ENCODE data around the gene E2F2.

Gene E2F2

DNA sequence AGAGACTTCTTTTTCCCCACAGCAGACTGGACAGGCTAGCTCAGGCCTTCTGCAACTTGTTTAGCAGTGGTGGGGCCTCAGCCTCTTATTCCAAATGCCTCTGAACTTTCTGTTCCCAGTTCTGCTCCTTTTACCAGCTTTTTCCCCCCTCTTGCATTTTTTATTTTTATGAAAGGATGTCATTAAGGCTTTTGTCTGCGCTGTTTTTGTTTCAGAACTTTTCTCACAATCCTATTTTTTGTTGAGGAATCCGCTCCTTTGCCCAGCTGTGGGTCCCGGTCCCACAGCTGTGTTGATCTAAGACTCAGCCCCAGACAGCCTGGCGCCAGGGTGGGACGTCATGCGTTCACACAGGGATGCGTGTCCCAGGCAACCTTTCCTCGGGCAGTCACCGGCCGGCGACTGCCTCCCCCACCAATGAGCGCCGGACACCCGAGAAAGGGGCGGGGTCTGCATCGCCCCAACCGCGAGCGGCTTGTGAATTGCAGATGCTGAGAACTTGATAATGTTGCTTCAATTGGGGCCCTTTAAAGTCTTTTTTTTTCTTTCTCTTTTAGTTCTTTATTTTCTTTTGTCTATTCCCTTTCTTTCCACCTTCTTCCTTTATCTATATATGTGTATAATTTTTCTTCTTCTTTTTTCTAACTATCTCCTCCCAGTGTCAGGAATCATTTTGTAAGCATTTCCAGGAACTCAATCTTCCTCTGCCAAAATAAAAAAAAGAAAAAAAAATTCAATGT lies 31.3 kb upstream of the E2F2 start:
- TF ChIP-seq ZFX (IDR thresholded peaks at IDR 0.05), result no peak
- TF ChIP-seq, protein P1, sequence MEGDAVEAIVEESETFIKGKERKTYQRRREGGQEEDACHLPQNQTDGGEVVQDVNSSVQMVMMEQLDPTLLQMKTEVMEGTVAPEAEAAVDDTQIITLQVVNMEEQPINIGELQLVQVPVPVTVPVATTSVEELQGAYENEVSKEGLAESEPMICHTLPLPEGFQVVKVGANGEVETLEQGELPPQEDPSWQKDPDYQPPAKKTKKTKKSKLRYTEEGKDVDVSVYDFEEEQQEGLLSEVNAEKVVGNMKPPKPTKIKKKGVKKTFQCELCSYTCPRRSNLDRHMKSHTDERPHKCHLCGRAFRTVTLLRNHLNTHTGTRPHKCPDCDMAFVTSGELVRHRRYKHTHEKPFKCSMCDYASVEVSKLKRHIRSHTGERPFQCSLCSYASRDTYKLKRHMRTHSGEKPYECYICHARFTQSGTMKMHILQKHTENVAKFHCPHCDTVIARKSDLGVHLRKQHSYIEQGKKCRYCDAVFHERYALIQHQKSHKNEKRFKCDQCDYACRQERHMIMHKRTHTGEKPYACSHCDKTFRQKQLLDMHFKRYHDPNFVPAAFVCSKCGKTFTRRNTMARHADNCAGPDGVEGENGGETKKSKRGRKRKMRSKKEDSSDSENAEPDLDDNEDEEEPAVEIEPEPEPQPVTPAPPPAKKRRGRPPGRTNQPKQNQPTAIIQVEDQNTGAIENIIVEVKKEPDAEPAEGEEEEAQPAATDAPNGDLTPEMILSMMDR (conservative IDR thresholded peaks at IDR 0.05), result no peak
- peak overlapping the region; percentile 99; the same call in 1 of the 2 replicates for H3K27ac ChIP-seq

DNA sequence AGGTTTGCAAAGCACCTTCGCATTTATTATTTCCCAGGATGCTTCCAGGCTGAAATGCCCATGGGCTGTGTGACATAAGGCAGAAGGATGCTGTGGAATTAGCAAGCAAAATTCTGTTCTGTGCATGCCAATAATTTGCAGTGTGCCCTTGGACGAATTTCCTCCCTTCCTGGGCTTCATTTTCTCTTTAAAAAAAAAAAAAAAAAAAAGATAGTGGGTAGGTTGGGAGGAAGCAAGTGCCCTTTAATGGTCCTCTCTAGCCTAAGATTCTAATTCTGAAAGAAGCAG lies 30.7 kb upstream of the E2F2 start:
- no peak for TF ChIP-seq ZFX (IDR thresholded peaks at IDR 0.05)
- TF ChIP-seq, protein P1 (conservative IDR thresholded peaks at IDR 0.05), result no peak
- H3K27ac ChIP-seq, result peak overlapping the region; percentile 99; the same call in 1 of the 2 replicates

DNA sequence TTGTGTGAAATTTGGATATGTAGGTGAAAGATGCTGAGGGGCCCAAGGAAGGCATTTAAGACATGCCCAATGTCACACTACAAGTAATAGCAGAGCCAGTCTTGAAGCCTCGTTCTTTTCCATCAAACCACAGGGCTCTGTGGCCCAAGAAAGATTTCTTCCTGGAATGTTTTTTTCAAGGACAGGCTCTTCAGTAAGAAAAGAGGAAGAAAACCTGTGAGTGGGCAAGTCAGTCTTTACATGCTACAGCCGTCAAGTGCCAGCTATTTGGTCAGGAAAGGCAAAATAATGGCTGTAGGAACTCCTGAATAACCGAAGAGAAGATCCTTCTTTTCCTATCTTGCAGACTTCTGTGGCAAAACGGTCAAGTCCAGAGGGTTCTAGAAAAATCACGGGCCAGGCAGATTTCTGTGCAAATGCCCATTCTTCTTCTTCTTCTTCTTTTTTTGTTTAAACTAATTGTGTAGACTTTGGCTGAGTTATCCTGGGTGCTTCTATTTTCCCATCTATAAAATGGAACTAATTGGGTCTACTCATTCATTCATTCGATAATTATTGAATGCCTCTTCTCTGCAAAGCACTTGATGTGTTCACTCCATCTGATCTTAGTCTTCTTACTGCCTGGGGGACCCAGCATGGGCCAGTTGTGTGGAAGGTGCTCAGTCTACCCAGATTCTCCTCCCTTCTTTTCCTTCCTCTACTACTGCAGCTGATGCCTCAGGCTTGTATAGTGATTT lies 30.2 kb upstream of the E2F2 start:
- H3K27ac ChIP-seq, result peak overlapping the region; percentile 99; the same call in 1 of the 2 replicates
- TF ChIP-seq, protein P1 (conservative IDR thresholded peaks at IDR 0.05), result no peak
- no peak for TF ChIP-seq ZFX (IDR thresholded peaks at IDR 0.05)

DNA sequence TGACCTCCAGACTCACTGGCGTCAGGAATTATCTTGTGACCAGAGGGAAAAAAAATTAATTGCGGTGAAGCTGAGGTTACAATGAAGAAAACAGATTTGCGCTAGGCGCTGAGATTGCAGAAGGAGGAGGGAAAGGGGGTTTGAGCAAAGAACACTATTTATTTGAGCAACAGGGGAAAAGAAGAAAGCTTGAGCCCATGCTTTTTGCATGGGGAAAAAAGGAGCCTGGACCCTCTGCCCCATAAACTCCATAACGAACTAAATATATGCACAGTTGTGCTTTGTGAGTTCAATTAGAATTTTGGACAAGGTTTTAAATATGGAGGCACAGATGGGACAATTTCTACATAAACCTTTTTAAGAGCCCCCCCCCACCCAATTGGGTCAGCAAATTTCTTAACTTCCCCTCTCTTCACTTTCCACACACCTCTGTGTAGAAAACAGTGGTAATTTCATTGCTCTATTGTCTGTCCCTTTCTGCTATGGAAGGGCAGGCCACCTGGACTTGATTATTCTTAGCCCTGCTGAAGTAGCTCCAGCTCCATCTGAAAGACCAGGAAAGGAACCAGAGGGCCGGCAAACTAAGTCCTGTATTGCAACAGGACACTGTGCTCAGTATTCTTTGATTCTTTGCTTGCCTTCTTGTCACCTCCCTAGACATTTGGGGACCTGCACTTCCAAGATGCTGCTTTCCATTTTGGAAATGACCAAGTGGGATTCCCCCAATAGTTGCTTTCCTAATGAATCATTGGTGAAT lies 29.1 kb upstream of the E2F2 start:
- peak overlapping the region; percentile 99 for H3K27ac ChIP-seq
- TF ChIP-seq ZFX (IDR thresholded peaks at IDR 0.05), result no peak
- TF ChIP-seq, protein P1 (conservative IDR thresholded peaks at IDR 0.05), result no peak

DNA sequence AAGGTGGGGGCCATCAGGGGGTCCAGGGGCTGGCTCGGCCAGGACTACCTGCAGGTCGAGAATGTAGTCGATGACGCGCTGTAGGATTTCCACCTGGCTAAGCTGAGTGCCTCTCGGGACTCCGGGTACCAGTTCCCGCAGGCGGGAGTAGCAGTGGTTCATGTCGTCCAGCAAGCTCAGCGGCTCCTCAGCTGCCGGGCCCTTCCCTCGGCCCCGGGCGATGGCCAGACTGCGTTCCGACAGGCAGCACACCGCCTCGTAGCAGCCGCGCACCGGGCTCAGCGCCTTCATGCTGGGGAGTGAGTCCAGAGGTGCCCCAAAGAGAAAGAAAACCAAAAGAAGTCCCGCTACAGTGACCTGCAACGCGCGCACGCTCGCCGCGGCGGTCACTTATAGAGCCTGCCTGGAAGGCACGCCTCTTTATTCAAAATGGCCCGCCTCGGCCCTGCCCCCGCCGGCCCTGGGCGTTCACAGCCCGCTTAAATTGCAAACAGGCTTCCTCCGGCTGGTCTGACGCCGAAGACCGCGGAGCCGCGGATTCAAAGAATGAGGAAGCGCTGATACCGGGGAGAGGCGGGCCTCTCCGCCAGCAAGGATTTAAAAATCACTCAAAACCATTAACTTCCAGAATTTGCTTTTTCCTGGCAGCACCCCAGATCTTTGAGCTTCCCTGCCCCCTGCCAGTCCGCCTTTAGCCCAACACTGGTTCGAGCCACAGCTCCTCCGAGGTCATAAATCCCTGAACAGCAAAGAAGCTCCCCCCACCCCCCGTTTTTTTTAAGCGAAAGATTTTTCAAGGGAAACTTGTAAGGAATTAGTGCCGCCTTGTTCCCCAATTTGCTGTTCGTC lies 28.3 kb upstream of the E2F2 start, which contains the start of gene ID3:
ID3 (minus strand) TSS at position 366 of the 849 bp plus-strand sequence; CDS start at position 291, 75 bp downstream.
- TF ChIP-seq ZFX (IDR thresholded peaks at IDR 0.05), result no peak
- TF ChIP-seq, protein P1 (conservative IDR thresholded peaks at IDR 0.05), result no peak
- H3K27ac ChIP-seq, result peak within 1 kb of the TSS; percentile 99

DNA sequence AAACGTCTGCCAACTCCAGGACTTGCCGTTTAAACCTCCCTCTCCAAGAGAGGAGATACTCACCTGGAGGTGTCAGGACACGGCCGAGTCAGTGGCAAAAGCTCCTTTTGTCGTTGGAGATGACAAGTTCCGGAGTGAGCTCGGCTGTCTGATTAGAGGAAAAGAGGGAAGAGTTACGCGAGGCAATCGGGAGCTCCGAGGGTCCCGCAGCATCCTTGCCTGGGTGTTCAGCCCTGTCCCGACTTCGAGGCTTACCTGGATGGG lies 27.8 kb upstream of the E2F2 start:
- TF ChIP-seq ZFX (IDR thresholded peaks at IDR 0.05), result no peak
- TF ChIP-seq, protein P1 (conservative IDR thresholded peaks at IDR 0.05), result no peak

More for the DNA sequence above, 27.8 kb upstream of the E2F2 start:
- H3K27ac ChIP-seq, result peak overlapping the region; percentile 99
